ENCODE results near the gene WDR46. TPM values are rescaled to one million over a fixed set of nuclear protein-coding genes. Genes with fewer than 3 reads are reported as not detected.

WDR46 gene
- total and polyA plus RNA-seq, 2 of the 13 experiments (the other 11 are each of a cell fraction or from before 2014, with no cell fraction given): 47.4 to 105 TPM

- Histone ChIP-seq H3K4me1 (ENCODE audit: insufficient read depth, low read length) (peaks cover 48% of the 10 kb centered on the region), H3K9me3 (ENCODE audit: low read length) (no peaks in the 10 kb centered on the region), H3K9ac (ENCODE audit: insufficient read depth, low read depth, low read length) (peak within 1 kb of the TSS; percentile 95), H3K27ac (ENCODE audit: extremely low read length, insufficient read depth, low read length) (peak within 1 kb of the TSS; percentile 95), H3K36me3 (replicated peaks in 1 of 2; ENCODE audit: control insufficient read depth in 1 of 2, insufficient read depth in 2 of 2, low read length in 2 of 2) (peaks cover 30 to 61% of the 10 kb centered on the region in 2 experiments), H2AFZ (ENCODE audit: low read length) (peak within 1 kb of the TSS; percentile 99), H4K20me1 (ENCODE audit: insufficient read depth, low read length) (peaks cover 33% of the 10 kb centered on the region), H3K4me3 (replicated peaks in 1 of 3; ENCODE audit: insufficient read depth in 1 of 3, low read depth in 2 of 3, low read length in 3 of 3) (peak within 1 kb of the TSS; percentile 75 to 89 (median 82)), H3K27me3 (ENCODE audit: control insufficient read depth in 1 of 2, insufficient read depth in 2 of 2, low read length in 2 of 2) (no peaks in the 10 kb centered on the region; a peak in 1 of 5 replicates), H3K79me2 (ENCODE audit: insufficient read depth, low read length) (peaks cover 46% of the 10 kb centered on the region), H3K4me2 (ENCODE audit: low read depth, low read length) (peak within 1 kb of the TSS; percentile 89)
- peak; percentile 97 for FAIRE-seq
- CTCF ChIA-PET (ENCODE audit: low intra/inter-chr PET ratio, low total read pairs): interaction anchor here (0.8 kb wide), 1 partner anchor 8 kb away, joined by 3 read pairs; no protein-coding TSS in a partner anchor
- peak; percentile 92 for ATAC-seq
- POLR2A ChIA-PET: interaction anchor here (0.7 to 3.9 kb wide), 32 partner anchors 9 to 1094 kb away, joined by 3 to 94 read pairs (median 7); partner anchors contain the start of genes CUTA, HSD17B8, PFDN6 and PHF1
- peak; percentile 100 for DNase-seq (ENCODE audit: low spot score)
- BruUV-seq (replicated peaks): no TSS peak
- in situ Hi-C loops (cut with HindIII; ENCODE audit: extremely low pct_ligation_motif_present, low pct_unique_long_range_greater_than_20kb) (no loop called here), intact Hi-C loops (cut with micrococcal nuclease; ENCODE audit: unreplicated experiment) (loop anchor here (1.0 to 5.0 kb wide), 2 partner anchors 41 to 70 kb away; partner anchors contain the start of gene TAPBP)
- WGBS (ENCODE audit: low lambda C conversion rate): 2% methylated on average over 36 of the region's 48 CpGs
- TF ChIP-seq HMG20B (CRISPR knock-in tag; conservative IDR thresholded peaks at IDR 0.05) (peak; percentile 53; the same call in 1 of the 2 replicates), TBP (CRISPR knock-in tag; IDR thresholded peaks at IDR 0.05) (no peak), CTCF (CRISPR knock-in tag; IDR thresholded peaks at IDR 0.05) (no peak), ZNF496 (CRISPR knock-in tag; IDR thresholded peaks at IDR 0.05; ENCODE audit: insufficient replicate concordance) (no peak), ZNF839 (CRISPR knock-in tag; IDR thresholded peaks at IDR 0.05; ENCODE audit: borderline replicate concordance) (peak; percentile 89; the same call in 1 of the 2 replicates), ZNF816 (CRISPR knock-in tag; IDR thresholded peaks at IDR 0.05; ENCODE audit: borderline replicate concordance) (no peak), ZNF484 (CRISPR knock-in tag; IDR thresholded peaks at IDR 0.05; ENCODE audit: borderline replicate concordance, low read depth) (no peak), ETV5 (CRISPR knock-in tag; IDR thresholded peaks at IDR 0.05; ENCODE audit: borderline replicate concordance) (peak; percentile 71), TP53 (CRISPR knock-in tag; conservative IDR thresholded peaks at IDR 0.05) (0 out of 2 replicates have a peak, but pooled peaks have one; percentile 43), MNT (IDR thresholded peaks at IDR 0.05) (peak; percentile 69), ZNF20 (CRISPR knock-in tag; IDR thresholded peaks at IDR 0.05) (0 out of 2 replicates have a peak, but pooled peaks have one; percentile 17), ZNF260 (CRISPR knock-in tag; IDR thresholded peaks at IDR 0.05; ENCODE audit: borderline replicate concordance, low read depth) (no peak), ZBTB37 (CRISPR knock-in tag; IDR thresholded peaks at IDR 0.05) (0 out of 2 replicates have a peak, but pooled peaks have one; percentile 74), ZNF468 (CRISPR knock-in tag; IDR thresholded peaks at IDR 0.05) (0 out of 2 replicates have a peak, but pooled peaks have one; percentile 63), KMT2B (CRISPR knock-in tag; IDR thresholded peaks at IDR 0.05) (peak; percentile 82), NR0B2 (CRISPR knock-in tag; IDR thresholded peaks at IDR 0.05) (peak; percentile 69; the same call in 1 of the 2 replicates), ELF4 (CRISPR knock-in tag; IDR thresholded peaks at IDR 0.05; ENCODE audit: borderline replicate concordance) (peak; percentile 93)
Observed at GRCh38 chr6:33271468-33272274, 17.4 kb downstream of the WDR46 start, which contains the start of the genes RPS18 and VPS52. Gene RPS18, plus strand, starts transcription at chr6:33272075. Its CDS starts 45 bp downstream, at chr6:33272120. Gene VPS52, minus strand, starts transcription at chr6:33271876. Its CDS starts 201 bp downstream, at chr6:33271675.
